OCI-LY7 (cell line): ENCODE data around the gene ASCC2. TPM values are rescaled to one million over a fixed set of nuclear protein-coding genes. Genes with fewer than 3 reads are reported as not detected.

ENCODE experiments used
- BruUV-seq: library from RNA; stranded (reverse); fragments of 400-500 nt; replicated peaks from 2 replicates; lab custom pipeline; 2021; lab: Mats Ljungman, UMichigan
- CTCF ChIA-PET: fragments of 300-600 bp; sonication (Branson Sonifier 250); formaldehyde crosslinking; loops from one replicate; lab custom pipeline; 2022; ENCODE audit warnings: antibody characterized with exemption; ENCODE audit not compliant: unreplicated experiment; lab: Charles Lee
- POLR2A ChIA-PET: fragments of 300-600 bp; sonication (Branson Sonifier 250); formaldehyde crosslinking; loops from one replicate; lab custom pipeline; 2022; ENCODE audit warnings: antibody characterized with exemption; lab: Charles Lee
- DNase-seq: peaks from one replicate; pipeline ENCODE4 v3.0.0-alpha.2; 2015; ENCODE audit warnings: low spot score
- H2AFZ ChIP-seq: fragments of 200-600 bp; sonication (generic), shearing (Covaris generic); 2 replicates; pipeline ENCODE4 v1.6.1; 2014; ENCODE audit warnings: mild to moderate bottlenecking, antibody characterized with exemption, low read length, moderate library complexity
- H3K27ac ChIP-seq: fragments of 200-600 bp; sonication (generic); 2 replicates; pipeline ENCODE4 v1.5.1; 2014; ENCODE audit warnings: mixed run types, low read depth, mild to moderate bottlenecking, moderate library complexity, low read length, inconsistent platforms; ENCODE audit not compliant: poor library complexity, severe bottlenecking
- H3K36me3 ChIP-seq: fragments of 200-600 bp; sonication (generic); 2 replicates; pipeline ENCODE4 v1.6.1; 2014; ENCODE audit warnings: mild to moderate bottlenecking, antibody characterized with exemption, low read length, moderate library complexity, mixed read lengths; ENCODE audit not compliant: insufficient read depth
- H3K4me1 ChIP-seq: fragments of 200-600 bp; sonication (generic); 2 replicates; pipeline ENCODE4 v1.5.1; 2014; ENCODE audit warnings: mild to moderate bottlenecking, low read length; ENCODE audit not compliant: insufficient read depth, poor library complexity, severe bottlenecking
- H3K4me2 ChIP-seq: fragments of 200-600 bp; sonication (generic); 2 replicates; pipeline ENCODE4 v1.6.1; 2014; ENCODE audit warnings: mild to moderate bottlenecking, low read length
- H3K4me3 ChIP-seq: fragments of 200-600 bp; sonication (generic); 2 replicates; pipeline ENCODE4 v1.5.1; 2014; ENCODE audit warnings: mild to moderate bottlenecking, low read depth, low read length; ENCODE audit not compliant: poor library complexity, severe bottlenecking
- H3K79me2 ChIP-seq: fragments of 200-600 bp; sonication (generic); 2 replicates; pipeline ENCODE4 v1.6.1; 2016; ENCODE audit warnings: low read depth, mild to moderate bottlenecking, low read length, moderate library complexity, mixed read lengths; ENCODE audit not compliant: insufficient read depth
- H3K9me2 ChIP-seq: fragments of 200-600 bp; sonication (generic); 2 replicates; pipeline ENCODE4 v1.6.1; 2016; ENCODE audit warnings: mild to moderate bottlenecking, low read length, mixed read lengths; ENCODE audit not compliant: insufficient read depth
- H3K9me3 ChIP-seq: fragments of 200-600 bp; sonication (generic); 2 replicates; pipeline ENCODE4 v1.6.1; 2014; ENCODE audit warnings: mild to moderate bottlenecking, mixed run types, low read length, mixed read lengths
- H4K20me1 ChIP-seq: fragments of 200-600 bp; sonication (generic); 2 replicates; pipeline ENCODE4 v1.6.1; 2014; ENCODE audit warnings: mild to moderate bottlenecking, antibody characterized with exemption, low read length, moderate library complexity, mixed read lengths; ENCODE audit not compliant: insufficient read depth
- CTCF ChIP-seq: fragments of 200-600 bp; sonication (generic); conservative IDR thresholded peaks from 2 replicates; pipeline ENCODE4 v1.5.1; 2014; ENCODE audit warnings: mild to moderate bottlenecking, antibody characterized with exemption, low read length, moderate library complexity, mixed read lengths
- EZH2phosphoT487 ChIP-seq: fragments of 200-600 bp; sonication (generic); IDR thresholded peaks from 2 replicates; pipeline ENCODE4 v1.6.1; 2018; ENCODE audit warnings: low read depth, borderline replicate concordance, mild to moderate bottlenecking, mixed run types, antibody characterized with exemption, low read length, moderate library complexity, mixed read lengths
- intact Hi-C: fragments of 100-400 bp; cut with micrococcal nuclease; formaldehyde crosslinking; loops from one replicate; pipeline ENCODE4 v1.10.0; 2022; ENCODE audit not compliant: unreplicated experiment
- total RNA-seq, 2 experiments: library from RNA; depleted of rRNA in 1 of 2; stranded (reverse); fragments of >200 nt in 1 of 2; shearing (Covaris generic) in 1 of 2; gene quantifications; 2 replicates each; pipeline ENCODE4 v1.2.3, GENCODE V29; 2014 to 2022

ASCC2 gene
- total RNA-seq, 2 experiments from 2014 or later: 40.2 to 68.8 TPM

- Histone ChIP-seq H3K4me1 (no peaks in the 10 kb centered on the region), H3K79me2 (no peaks in the 10 kb centered on the region), H3K4me2 (no peak overlapping the region), H2AFZ (no peak overlapping the region), H3K9me3 (no peaks in the 10 kb centered on the region), H3K36me3 (peaks cover 59% of the 10 kb centered on the region), H4K20me1 (no peaks in the 10 kb centered on the region), H3K4me3 (no peak overlapping the region), H3K27ac (no peak overlapping the region), H3K9me2 (no peaks in the 10 kb centered on the region)
- ChIA-PET POLR2A (no interaction called here), CTCF (no interaction called here)
- TF ChIP-seq CTCF: no peak
- TF ChIP-seq EZH2phosphoT487: no peak
- intact Hi-C loops: no loop called here
- no peak for DNase-seq
- no TSS peak for BruUV-seq
Measured at GRCh38 chr22:29790061-29790460, 48.0 kb downstream of the ASCC2 start.

- Histone ChIP-seq H2AFZ (no peak overlapping the region), H3K36me3 (peaks cover 52% of the 10 kb centered on the region), H3K9me2 (no peaks in the 10 kb centered on the region), H3K4me2 (no peak overlapping the region), H3K4me3 (no peak overlapping the region), H3K4me1 (no peaks in the 10 kb centered on the region), H4K20me1 (no peaks in the 10 kb centered on the region), H3K79me2 (no peaks in the 10 kb centered on the region), H3K9me3 (no peaks in the 10 kb centered on the region), H3K27ac (no peak overlapping the region)
- no peak for TF ChIP-seq CTCF
- no peak for TF ChIP-seq EZH2phosphoT487
- BruUV-seq: TSS peak; percentile 84
- intact Hi-C loops: no loop called here
- POLR2A ChIA-PET: no interaction called here
- no peak for DNase-seq
- CTCF ChIA-PET: interaction anchor here (0.6 kb wide), 1 partner anchor 27 kb away, joined by 3 read pairs; no protein-coding TSS in a partner anchor
Measured at GRCh38 chr22:29788339-29789279, 49.5 kb downstream of the ASCC2 start.
